Mesenchymal stem cell (in vitro differentiated cells and primary cell): ENCODE results near the gene TRIM44.

ENCODE experiments used
- DNase-seq: peaks from one replicate; pipeline ENCODE4 v3.0.0-alpha.2; 2013
- H2AFZ ChIP-seq: one replicate; pipeline ENCODE4 v1.6.1; 2013; ENCODE audit warnings: low read depth, mild to moderate bottlenecking, control low read depth, inconsistent platforms, low read length, moderate library complexity
- H2AK5ac ChIP-seq: 2 replicates; pipeline ENCODE4 v1.6.1; 2013; ENCODE audit warnings: low read length, moderate library complexity, mild to moderate bottlenecking, inconsistent platforms; ENCODE audit not compliant: severe bottlenecking
- H2BK120ac ChIP-seq: one replicate; pipeline ENCODE4 v1.6.1; 2013; ENCODE audit warnings: low read depth, mild to moderate bottlenecking, inconsistent platforms, low read length, moderate library complexity
- H2BK12ac ChIP-seq, 2 experiments: one replicate each; pipeline ENCODE4 v1.6.1; 2013; ENCODE audit warnings: inconsistent platforms in 2 of 2, low read length in 2 of 2, mild to moderate bottlenecking in 2 of 2, moderate library complexity in 2 of 2, control low read depth in 1 of 2
- H2BK15ac ChIP-seq: one replicate; pipeline ENCODE4 v1.6.1; 2013; ENCODE audit warnings: mild to moderate bottlenecking, low read depth, inconsistent platforms; ENCODE audit not compliant: poor library complexity, severe bottlenecking
- H2BK5ac ChIP-seq: 2 replicates; pipeline ENCODE4 v1.6.1; 2013; ENCODE audit warnings: low read depth, mild to moderate bottlenecking, low read length, control low read depth, inconsistent platforms; ENCODE audit not compliant: poor library complexity, severe bottlenecking
- H3K14ac ChIP-seq, 2 experiments: one replicate each; pipeline ENCODE4 v1.6.1; 2013; ENCODE audit warnings: inconsistent platforms in 2 of 2, low read length in 2 of 2, control low read depth in 1 of 2, mild to moderate bottlenecking in 1 of 2, moderate library complexity in 1 of 2
- H3K18ac ChIP-seq, 2 experiments: one replicate each; pipeline ENCODE4 v1.6.1; 2013; ENCODE audit warnings: inconsistent platforms in 2 of 2, low read length in 2 of 2, control low read depth in 1 of 2, low read depth in 1 of 2, mild to moderate bottlenecking in 1 of 2
- H3K23ac ChIP-seq, 2 experiments: one replicate each; pipeline ENCODE4 v1.6.1; 2013; ENCODE audit warnings: inconsistent platforms in 2 of 2, low read length in 2 of 2, mild to moderate bottlenecking in 2 of 2, moderate library complexity in 2 of 2, control low read depth in 1 of 2
- H3K27ac ChIP-seq: 2 replicates; pipeline ENCODE4 v1.5.1; 2013; ENCODE audit warnings: mild to moderate bottlenecking, moderate library complexity, low read length, control low read depth, inconsistent platforms; ENCODE audit not compliant: poor library complexity, severe bottlenecking
- H3K27me3 ChIP-seq, 2 experiments: 2 replicates each; pipeline versions ENCODE4 v1.6.1 to v1.7.0; 2013; ENCODE audit warnings: low read length in 2 of 2, mild to moderate bottlenecking in 2 of 2, moderate library complexity in 2 of 2, control low read depth in 1 of 2, inconsistent platforms in 1 of 2; ENCODE audit not compliant: control insufficient read depth in 1 of 2, insufficient read depth in 1 of 2
- H3K36me3 ChIP-seq, 2 experiments: 2 replicates each; pipeline versions ENCODE4 v1.6.1 to v1.7.0; 2013; ENCODE audit warnings: low read length in 2 of 2, control low read depth in 1 of 2, inconsistent platforms in 1 of 2, low read depth in 1 of 2, mild to moderate bottlenecking in 1 of 2; ENCODE audit not compliant: insufficient read depth in 2 of 2, control insufficient read depth in 1 of 2
- H3K4ac ChIP-seq, 2 experiments: one replicate each; pipeline ENCODE4 v1.6.1; 2013; ENCODE audit warnings: inconsistent platforms in 2 of 2, low read length in 2 of 2, mild to moderate bottlenecking in 2 of 2, moderate library complexity in 2 of 2, control low read depth in 1 of 2, low read depth in 1 of 2
- H3K4me1 ChIP-seq: 2 replicates; pipeline ENCODE4 v1.6.1; 2013; ENCODE audit warnings: low read depth, low read length, control low read depth; ENCODE audit not compliant: control insufficient read depth, insufficient read depth
- H3K4me2 ChIP-seq: 2 replicates; pipeline ENCODE4 v1.6.1; 2013; ENCODE audit warnings: low read length, mild to moderate bottlenecking, inconsistent platforms; ENCODE audit not compliant: poor library complexity, severe bottlenecking
- H3K4me3 ChIP-seq, 2 experiments: 2 replicates each; pipeline versions ENCODE4 v1.5.1 to v1.7.0; 2013; ENCODE audit warnings: low read length in 2 of 2, mild to moderate bottlenecking in 2 of 2, control low read depth in 1 of 2, low read depth in 1 of 2; ENCODE audit not compliant: insufficient read depth in 1 of 2
- H3K79me1 ChIP-seq: replicated peaks from 2 replicates; pipeline ENCODE4 v1.6.1; 2013; ENCODE audit warnings: mild to moderate bottlenecking, control low read depth, low read length, inconsistent platforms; ENCODE audit not compliant: poor library complexity, severe bottlenecking
- H3K9ac ChIP-seq: 2 replicates; pipeline ENCODE4 v1.7.0; 2013; ENCODE audit warnings: mild to moderate bottlenecking, low read length, moderate library complexity
- H3K9me3 ChIP-seq: 2 replicates; pipeline ENCODE4 v1.7.0; 2013; ENCODE audit warnings: mild to moderate bottlenecking, low read length; ENCODE audit not compliant: control insufficient read depth
- H4K8ac ChIP-seq: one replicate; pipeline ENCODE4 v1.6.1; 2013; ENCODE audit warnings: inconsistent platforms, mild to moderate bottlenecking, low read length, moderate library complexity
- H4K91ac ChIP-seq: one replicate; pipeline ENCODE4 v1.6.1; 2013; ENCODE audit warnings: mild to moderate bottlenecking, low read length, inconsistent platforms
- WGBS: methylation state at CpG from one replicate; pipeline ENCODE4 v1.1.7; 2013; ENCODE audit warnings: mixed read lengths; 5-methylcytosine and 5-hydroxymethylcytosine counted together

TRIM44 gene

DNA sequence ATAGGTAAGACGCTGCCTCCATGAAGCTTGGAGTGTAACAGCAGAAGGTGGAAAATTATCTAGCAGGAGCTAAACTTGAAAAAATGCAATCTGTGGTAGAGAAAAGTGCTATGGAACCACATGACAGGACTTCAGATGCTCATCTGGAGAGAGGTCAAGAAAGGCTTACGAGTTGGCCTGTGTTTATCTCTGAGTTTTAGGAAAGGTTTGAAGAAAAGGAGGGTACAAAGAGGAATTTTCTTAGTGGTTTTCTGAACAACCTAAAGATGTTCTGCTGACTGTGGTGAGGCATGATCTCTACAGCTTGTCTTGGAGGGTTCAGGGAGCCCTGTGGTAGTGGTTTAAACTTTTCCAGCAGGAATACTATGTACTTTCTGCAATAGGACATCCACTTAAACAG, 36.1 kb upstream of the TRIM44 start:
- H3K9me3 ChIP-seq = no peaks in the 10 kb centered on the region
- H3K4me2 ChIP-seq = no peak overlapping the region
- H3K27ac ChIP-seq = no peak overlapping the region
- H3K4me3 ChIP-seq = no peak overlapping the region
- 64% methylated on average over 2 of the region's 2 CpGs for WGBS
- no peak overlapping the region for H2BK15ac ChIP-seq
- no peak overlapping the region for H3K18ac ChIP-seq
- no peak overlapping the region for H2BK120ac ChIP-seq
- DNase-seq = no peak
- H2BK5ac ChIP-seq = no peak overlapping the region
- H4K8ac ChIP-seq = no peak overlapping the region
- peaks cover 5% of the 10 kb centered on the region for H3K4me1 ChIP-seq
- no peak overlapping the region for H2AFZ ChIP-seq
- no peaks in the 10 kb centered on the region for H3K79me1 ChIP-seq
- no peak overlapping the region for H3K9ac ChIP-seq
- H4K91ac ChIP-seq = no peak overlapping the region
- no peak overlapping the region for H3K14ac ChIP-seq
- H3K27me3 ChIP-seq = no peaks in the 10 kb centered on the region
- H2BK12ac ChIP-seq = no peak overlapping the region
- no peak overlapping the region for H3K4ac ChIP-seq
- no peaks in the 10 kb centered on the region for H3K36me3 ChIP-seq
- H3K23ac ChIP-seq = no peak overlapping the region
- peak overlapping the region; percentile 44 for H2AK5ac ChIP-seq

DNA sequence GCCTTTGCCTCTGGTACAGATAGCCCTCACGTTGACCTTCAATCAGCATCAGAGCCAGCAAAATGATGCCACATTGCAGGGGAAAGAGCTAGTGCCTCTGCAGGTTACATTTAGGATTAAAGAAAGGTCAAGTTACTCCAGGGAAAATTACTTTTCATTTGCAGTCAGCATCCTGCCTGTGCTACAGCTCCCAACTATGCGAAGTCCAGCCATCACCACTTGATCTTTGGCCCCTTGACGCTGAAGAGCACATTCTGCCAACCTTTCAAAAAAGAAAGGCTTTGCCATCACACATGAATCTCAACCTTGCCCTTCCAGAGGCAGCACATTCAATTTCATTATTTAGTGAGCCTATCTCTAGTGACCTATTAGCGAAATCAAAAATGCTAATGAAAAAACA, 33.1 kb upstream of the TRIM44 start:
- WGBS = 30% methylated on average over 4 of the region's 4 CpGs
- H3K14ac ChIP-seq = no peak overlapping the region
- no peak overlapping the region for H3K23ac ChIP-seq
- H4K8ac ChIP-seq = peak overlapping the region; percentile 19
- no peaks in the 10 kb centered on the region for H3K79me1 ChIP-seq
- no peak overlapping the region for H2BK12ac ChIP-seq
- H3K4me2 ChIP-seq = no peak overlapping the region
- no peaks in the 10 kb centered on the region for H3K36me3 ChIP-seq
- H2AK5ac ChIP-seq = peak overlapping the region; percentile 2
- H3K27me3 ChIP-seq = peaks cover 0 to 5% of the 10 kb centered on the region in 2 experiments
- no peak overlapping the region for H2AFZ ChIP-seq
- H3K9me3 ChIP-seq = no peaks in the 10 kb centered on the region
- H3K4me3 ChIP-seq = no peak overlapping the region
- H3K9ac ChIP-seq = no peak overlapping the region
- H2BK15ac ChIP-seq = no peak overlapping the region
- no peak overlapping the region for H2BK120ac ChIP-seq
- no peak overlapping the region for H2BK5ac ChIP-seq
- H3K18ac ChIP-seq = no peak overlapping the region
- H3K4me1 ChIP-seq = peaks cover 3% of the 10 kb centered on the region
- peak overlapping the region; percentile 65 for H3K27ac ChIP-seq
- no peak overlapping the region for H3K4ac ChIP-seq
- peak; percentile 44 for DNase-seq
- no peak overlapping the region for H4K91ac ChIP-seq

DNA sequence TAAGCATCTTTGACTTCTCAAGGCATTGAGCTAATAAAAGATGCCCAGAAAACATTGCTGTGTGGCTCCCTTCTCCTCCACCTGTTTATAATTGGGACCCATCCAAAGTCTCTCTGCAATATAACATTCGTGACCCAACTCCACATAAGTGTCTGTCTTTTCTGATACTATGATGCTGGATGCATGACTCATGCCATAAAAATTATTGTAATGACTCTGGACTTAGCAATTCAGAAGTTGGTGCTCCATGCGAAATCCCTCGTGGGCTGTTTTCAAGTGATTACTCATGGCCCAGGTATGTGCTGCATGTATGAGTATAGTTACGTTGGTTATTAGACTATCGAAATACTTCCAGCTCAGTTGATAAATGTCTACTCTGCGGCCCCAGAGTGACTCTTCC, 32.7 kb upstream of the TRIM44 start:
- H4K8ac ChIP-seq = no peak overlapping the region
- no peak overlapping the region for H3K9ac ChIP-seq
- no peak overlapping the region for H2BK120ac ChIP-seq
- no peak overlapping the region for H3K18ac ChIP-seq
- H2BK15ac ChIP-seq = no peak overlapping the region
- H3K79me1 ChIP-seq = no peaks in the 10 kb centered on the region
- no peak overlapping the region for H2AK5ac ChIP-seq
- peaks cover 3% of the 10 kb centered on the region for H3K4me1 ChIP-seq
- peak; percentile 96 for DNase-seq
- no peak overlapping the region for H3K4ac ChIP-seq
- no peak overlapping the region for H3K23ac ChIP-seq
- no peaks in the 10 kb centered on the region for H3K9me3 ChIP-seq
- peak overlapping the region; percentile 88 for H3K27ac ChIP-seq
- H3K14ac ChIP-seq = no peak overlapping the region
- peak overlapping the region; percentile 17 for H3K4me2 ChIP-seq
- no peak overlapping the region for H2BK12ac ChIP-seq
- H2AFZ ChIP-seq = no peak overlapping the region
- no peak overlapping the region for H4K91ac ChIP-seq
- peak overlapping the region in 1 of 2 experiments; percentile 5 for H3K4me3 ChIP-seq
- peaks cover 0 to 5% of the 10 kb centered on the region in 2 experiments for H3K27me3 ChIP-seq
- H2BK5ac ChIP-seq = no peak overlapping the region
- no peaks in the 10 kb centered on the region for H3K36me3 ChIP-seq
- 2% methylated on average over 5 of the region's 6 CpGs for WGBS

GRCh38 chr11:35631891-35632290, 30.7 kb upstream of the TRIM44 start:
- H3K9me3 ChIP-seq = no peaks in the 10 kb centered on the region
- H3K14ac ChIP-seq = no peak overlapping the region
- no peak overlapping the region for H2BK5ac ChIP-seq
- H3K27ac ChIP-seq = no peak overlapping the region
- peaks cover 0 to 10% of the 10 kb centered on the region in 2 experiments for H3K27me3 ChIP-seq
- no peak overlapping the region for H3K18ac ChIP-seq
- H3K4me3 ChIP-seq = no peak overlapping the region
- H2AK5ac ChIP-seq = peak overlapping the region; percentile 53
- H3K36me3 ChIP-seq = no peaks in the 10 kb centered on the region
- H4K91ac ChIP-seq = no peak overlapping the region
- H3K9ac ChIP-seq = no peak overlapping the region
- 0% methylated on average over 1 of the region's 3 CpGs for WGBS
- no peaks in the 10 kb centered on the region for H3K79me1 ChIP-seq
- H2BK15ac ChIP-seq = no peak overlapping the region
- no peak overlapping the region for H3K4ac ChIP-seq
- H3K4me1 ChIP-seq = peaks cover 3% of the 10 kb centered on the region
- DNase-seq = no peak
- no peak overlapping the region for H4K8ac ChIP-seq
- H3K4me2 ChIP-seq = no peak overlapping the region
- H2BK12ac ChIP-seq = no peak overlapping the region
- H2AFZ ChIP-seq = no peak overlapping the region
- no peak overlapping the region for H3K23ac ChIP-seq
- H2BK120ac ChIP-seq = no peak overlapping the region
